ENCODE measurements around the gene ZPBP2.
"Not testable (repeated sequence)": the region's sequence is repeated elsewhere in the genome, so short reads cannot be mapped to it uniquely, and the experiment has no call there.

GRCh38 chr17:39902027-39902426, 34.0 kb downstream of the ZPBP2 start:
- not testable (repeated sequence) for TF ChIP-seq REST (IDR thresholded peaks at IDR 0.05; ENCODE audit: insufficient read depth in 1 of 2, low read depth in 2 of 2, low read length in 1 of 2); POLR2AphosphoS5 (IDR thresholded peaks at IDR 0.05; ENCODE audit: low read depth, low read length); CTCF (IDR thresholded peaks at IDR 0.05); TCF7L2 (IDR thresholded peaks at IDR 0.05; ENCODE audit: low read depth, low read length)

Data from Panc1 (cell line).